Femur (tissue), 1 donor: Measurements from ENCODE around the gene SNX10.

Source experiments
- DNase-seq: peaks from one replicate; pipeline ENCODE4 v3.0.0-alpha.2; 2017

Gene SNX10

DNA sequence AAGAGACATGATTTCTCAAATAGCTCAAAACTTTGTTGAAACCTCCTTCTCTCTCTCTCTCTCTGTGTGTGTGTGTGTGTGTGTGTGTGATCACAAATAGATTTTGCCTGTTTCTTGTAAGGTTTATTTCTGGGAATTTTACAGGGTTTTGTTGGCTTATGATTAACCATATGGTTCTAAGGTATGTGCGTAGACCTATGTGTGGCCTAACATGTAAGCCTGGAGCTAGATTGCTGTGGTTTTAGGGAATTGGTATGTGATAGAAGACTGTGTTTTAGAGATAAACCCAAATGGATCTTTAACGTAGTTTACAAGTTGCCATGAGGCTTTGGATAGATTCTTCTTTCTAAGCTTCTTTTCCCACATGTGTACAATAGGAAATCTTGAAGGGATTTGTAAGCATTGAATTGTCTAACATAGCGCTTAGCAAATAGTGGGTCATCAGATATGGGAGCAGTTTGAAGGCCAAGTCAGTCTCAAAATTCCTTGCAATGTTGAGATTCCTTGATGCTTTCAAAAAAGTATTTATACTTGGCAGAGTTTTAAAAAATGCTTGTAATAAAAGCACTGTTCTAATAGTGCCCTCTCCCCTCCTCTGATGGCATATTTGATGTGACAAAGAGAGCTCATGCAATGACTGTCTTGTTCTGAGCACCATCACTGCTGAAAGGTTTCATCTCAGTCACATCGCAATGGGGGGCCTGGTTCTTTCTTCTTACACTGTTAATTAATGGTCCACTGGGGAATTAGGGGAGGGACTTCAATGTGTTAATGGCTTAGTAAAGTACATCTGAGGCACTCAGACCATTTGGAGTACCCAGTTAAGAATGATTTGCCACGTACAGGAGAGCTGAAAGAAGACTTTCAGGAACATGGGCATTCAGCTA lies 118.2 kb downstream of the SNX10 start:
- DNase-seq = no peak

DNA sequence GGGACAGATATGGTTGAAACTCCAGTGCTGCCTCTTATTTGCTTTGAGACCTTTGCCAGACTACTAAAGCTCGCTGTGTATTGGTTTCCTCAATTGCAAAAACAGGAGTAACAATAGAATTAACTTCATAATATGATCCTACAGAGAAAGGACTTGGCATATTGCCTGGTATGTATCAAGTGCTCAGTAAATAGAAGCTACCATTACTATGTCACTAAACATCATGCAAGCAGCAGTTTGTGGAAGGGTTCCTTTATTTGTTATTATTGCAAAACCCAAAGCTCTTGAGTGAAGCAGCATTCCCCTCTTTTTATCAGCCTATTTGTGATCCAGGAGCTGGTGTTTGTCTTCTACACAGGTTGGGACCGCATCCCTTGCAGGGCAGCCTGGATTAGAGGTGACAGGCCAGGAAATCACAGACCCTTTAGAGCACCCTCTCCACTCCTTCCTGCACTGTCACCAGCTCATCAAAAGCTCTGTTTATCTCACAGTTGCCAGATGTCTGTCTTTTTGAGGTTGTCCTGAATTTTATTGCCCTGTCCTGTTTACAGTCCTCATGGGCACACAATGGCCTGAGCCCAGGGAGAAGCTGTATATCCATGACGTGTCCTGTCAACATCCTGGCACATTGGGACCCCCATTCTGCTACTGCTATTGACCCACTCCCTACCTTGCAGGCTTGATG lies 121.5 kb downstream of the SNX10 start:
- DNase-seq = no peak

DNA sequence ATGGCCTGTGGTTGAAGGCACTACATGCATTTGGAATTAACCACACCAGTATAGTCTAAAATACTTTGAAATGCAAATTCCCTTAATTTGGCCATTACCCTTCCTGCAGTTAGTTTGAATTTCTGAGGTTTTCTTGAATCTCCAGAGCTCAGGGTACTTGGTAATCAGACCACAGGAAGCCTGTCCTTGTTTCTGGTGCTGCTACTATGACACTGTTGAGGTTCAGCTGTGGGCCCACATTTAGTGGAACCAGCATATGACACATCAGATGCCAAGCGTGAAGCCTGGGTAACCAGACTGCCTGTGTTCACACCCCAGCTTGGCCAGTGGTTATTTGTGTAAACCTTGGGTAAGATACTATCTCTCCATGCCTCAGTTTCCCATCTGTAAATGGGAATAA lies 124.3 kb downstream of the SNX10 start:
- no peak for DNase-seq

GRCh38 chr7:26417911-26418413 lies 126.3 kb downstream of the SNX10 start:
- no peak for DNase-seq

DNA sequence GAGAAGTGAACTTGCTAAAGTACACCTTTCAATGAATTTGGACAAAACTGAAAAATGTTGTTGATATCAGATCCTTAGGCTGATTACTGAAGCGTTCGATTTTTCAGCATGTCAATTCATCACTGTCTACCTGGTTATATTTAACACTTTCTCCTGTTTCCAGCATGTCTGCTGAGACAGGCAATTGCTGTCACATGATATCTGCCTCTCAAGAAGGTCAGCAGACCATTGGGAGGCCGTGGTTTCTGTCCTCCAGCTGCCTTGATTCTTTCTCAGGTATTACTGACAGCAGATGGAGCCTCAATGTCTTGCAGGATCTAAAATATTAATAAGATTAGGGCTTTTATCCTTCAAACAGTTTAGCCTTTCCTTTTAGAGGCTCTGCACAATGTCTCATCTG lies 127.5 kb downstream of the SNX10 start:
- no peak for DNase-seq

DNA sequence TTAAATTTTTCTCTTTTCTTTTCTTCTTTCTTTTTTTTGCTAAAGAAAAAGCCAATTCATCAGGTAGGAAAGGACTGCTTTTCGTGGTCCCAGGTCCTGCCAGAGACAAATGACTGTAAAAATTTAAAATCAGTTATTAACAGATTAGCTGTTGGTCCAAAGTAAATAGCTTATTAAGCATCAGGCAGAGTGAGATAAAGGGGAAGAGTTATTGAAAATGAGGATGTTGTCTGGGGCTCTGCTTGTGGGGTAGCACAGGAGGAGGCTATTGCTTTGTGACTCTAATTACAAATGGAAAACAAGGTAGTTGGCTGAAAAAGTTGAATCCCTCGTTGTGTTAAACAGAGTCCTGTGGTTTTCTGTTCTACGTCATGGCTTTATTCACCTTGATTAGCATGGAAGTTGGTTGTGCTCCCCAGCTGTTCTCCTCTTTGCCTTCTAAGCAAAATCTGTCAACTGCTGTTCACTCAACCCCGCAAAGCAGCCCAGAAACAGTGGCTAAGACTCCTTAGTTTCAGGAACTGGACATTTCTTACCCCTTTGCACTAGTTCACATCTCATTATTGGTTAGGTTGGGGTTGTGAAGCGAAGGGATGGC lies 128.9 kb downstream of the SNX10 start:
- no peak for DNase-seq

DNA sequence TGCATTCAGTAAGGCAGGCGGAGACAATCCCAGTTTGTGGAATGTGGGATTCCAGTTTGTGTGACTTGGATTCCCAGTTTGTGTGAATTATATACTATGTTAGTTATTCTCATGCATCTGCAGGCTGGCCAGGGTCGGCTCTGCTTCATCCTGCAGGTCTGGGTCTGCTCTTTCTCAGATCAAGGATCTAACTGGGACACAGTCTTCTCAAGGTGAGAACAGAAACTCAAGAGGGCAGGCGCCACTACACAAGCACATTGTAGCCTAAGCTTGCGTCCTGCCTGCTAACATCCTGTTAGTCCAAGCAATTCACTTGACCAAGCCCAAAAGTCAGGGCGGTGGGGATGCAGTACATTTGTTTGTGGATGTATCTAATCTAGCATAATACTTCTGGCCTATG lies 131.1 kb downstream of the SNX10 start:
- DNase-seq = no peak

DNA sequence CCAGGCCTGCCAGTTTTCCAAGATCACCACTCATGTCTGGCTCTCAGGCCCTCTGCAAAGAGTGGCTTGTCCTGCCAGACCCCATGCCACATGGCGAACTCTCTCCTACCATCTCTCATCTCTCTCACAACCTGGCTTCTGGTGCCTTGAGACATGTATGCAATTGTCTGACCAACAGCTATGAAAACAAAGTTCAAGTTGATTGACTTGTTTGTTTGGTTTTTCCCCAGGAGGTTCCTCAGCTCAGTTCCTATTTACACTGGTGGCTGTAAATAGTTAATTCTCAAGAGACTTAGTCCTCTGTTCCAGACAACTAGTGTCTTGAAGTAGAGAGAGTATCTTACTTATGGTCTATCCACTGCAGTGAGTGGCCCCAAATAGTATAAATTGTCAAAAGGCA lies 131.8 kb downstream of the SNX10 start:
- DNase-seq = no peak
